Measurements from ENCODE around the gene GPATCH3.

DNA sequence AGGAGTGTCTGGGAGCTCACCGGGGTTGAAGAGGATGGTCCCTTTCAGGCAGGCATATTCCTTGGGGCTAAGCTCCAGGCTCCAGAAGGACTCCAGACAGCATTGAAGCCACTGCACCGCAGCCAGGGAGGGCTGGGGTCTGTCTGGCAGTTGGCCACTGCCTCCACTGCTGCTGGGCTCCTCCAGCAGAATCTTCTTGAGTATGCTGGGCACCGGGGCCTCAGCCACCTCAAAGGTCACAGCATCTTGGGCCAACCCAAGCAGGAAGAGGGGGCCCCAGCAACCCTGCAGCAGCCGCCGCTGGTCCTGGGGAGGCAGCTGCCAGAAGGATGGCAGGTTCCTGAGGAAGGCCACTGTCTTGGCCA is 13.1 kb upstream of the GPATCH3 start:
- TF ChIP-seq POLR2A (IDR thresholded peaks at IDR 0.05; ENCODE audit: low read length) (no peak), GATA1 (IDR thresholded peaks at IDR 0.05; ENCODE audit: low read depth, low read length) (no peak)

Measured in erythroblast (primary cell).